NCI-H1417 (cell line): ENCODE results near the gene MVD.

Experiments
- DNase-seq, 3 experiments: peaks; one replicate each; lab custom pipeline; 2025; lab: John Stamatoyannopoulos, UW

The MVD gene

DNA sequence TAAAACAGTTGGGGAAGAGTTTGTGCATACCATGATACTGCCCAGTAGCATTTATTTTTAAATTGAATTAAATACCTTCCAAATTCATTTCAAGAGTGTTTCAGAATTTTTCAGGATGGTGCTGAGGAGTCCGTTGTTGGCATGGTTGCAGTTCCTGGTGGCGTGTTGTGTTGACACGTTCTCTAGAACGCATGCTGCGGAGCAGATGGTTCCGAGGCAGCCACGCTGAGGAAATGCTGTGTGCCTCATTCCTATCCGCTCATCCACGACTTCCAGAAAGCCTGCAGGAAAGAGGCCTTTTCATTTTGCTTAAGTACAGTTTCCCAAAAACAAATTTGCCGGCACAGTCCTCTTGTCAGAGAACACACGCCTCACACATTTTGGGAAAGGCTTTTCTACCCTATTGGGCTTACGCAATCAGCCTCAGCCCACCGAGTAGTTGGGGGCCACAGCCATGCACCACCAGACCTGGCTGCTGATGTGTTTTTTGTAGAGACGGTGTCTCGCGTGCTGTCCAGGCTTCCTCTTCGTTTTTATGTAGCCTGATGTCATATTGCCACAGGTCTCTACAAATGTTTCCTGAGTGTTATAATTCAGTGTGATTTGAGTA, 56.6 kb downstream of the MVD start:
- no peak for DNase-seq

DNA sequence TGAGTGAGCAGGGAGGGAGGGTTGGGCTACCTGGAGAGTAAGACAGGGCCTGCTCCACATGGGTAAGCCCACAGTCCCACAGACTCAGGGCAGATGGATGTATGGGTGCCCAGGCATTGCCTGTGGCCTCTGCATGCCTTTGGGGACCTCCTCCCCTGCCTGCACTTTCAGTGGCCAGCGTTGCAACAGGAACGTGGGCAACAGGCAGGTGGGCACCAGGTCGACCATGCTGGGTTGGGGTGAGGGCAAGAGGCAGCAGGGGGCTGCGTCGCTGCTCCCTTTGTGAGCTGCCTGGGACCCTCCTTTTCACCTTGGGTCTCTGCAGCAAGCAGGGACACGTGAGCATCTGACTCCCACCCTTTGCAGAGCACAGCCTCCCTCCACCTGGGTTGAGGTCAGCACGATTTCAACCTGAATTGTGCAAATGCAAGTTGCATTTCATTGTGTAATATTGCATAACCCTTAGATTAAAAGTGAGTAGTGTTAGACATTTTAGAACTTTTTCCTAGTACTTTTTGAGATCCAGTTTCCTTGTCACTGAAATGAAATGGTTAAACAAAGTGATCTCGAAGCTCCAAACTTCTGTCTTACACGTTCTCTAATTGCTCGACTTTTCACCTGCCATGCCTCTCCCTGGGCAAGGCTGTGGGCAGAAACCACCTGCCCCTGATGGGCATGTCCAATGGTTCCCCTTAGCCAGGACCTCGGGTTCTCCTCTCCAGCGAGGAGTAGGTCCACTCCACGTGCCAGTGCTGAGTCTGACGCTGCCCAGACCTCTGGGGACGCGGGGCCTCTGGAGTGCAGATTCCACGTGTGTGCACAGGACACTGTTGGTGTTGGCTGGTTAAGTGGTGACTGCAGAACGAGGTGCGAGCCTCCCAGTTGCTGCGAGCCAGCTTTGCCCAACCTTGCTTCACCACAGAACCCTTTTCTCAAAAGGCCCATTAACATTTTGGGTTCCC, 57.4 kb downstream of the MVD start:
- DNase-seq = no peak

DNA sequence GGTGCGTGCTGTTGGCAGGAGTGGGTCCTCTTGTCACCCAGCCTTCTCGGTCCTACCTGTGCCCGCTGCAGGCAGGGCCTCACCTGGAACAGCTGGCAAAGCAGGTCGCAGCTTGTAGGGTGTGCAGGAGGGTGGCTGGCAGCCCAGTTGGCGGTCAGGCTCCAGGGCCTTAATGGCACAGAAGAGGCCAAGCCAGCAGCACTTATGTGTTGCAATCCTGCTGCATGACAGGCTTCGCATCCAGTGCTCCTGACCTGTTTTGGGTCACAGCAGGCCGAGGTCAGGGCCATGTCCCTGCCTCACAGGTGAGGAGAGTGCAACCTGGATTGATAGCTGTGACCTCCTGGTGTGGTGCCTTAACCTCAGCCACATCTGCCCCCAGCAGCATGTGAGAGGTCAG, 60.8 kb downstream of the MVD start:
- no peak for DNase-seq
